H54 (cell line): ENCODE data around the gene DDX20.
"Not testable (repeated sequence)": the region's sequence is repeated elsewhere in the genome, so short reads cannot be mapped to it uniquely, and the experiment has no call there.

Experiments
- DNase-seq: peaks from one replicate; pipeline ENCODE4 v3.0.0; 2011; ENCODE audit warnings: low spot score, mixed read lengths; ENCODE audit not compliant: insufficient read length
- FAIRE-seq: peaks from 3 replicates; lab custom pipeline; 2011; peaks lifted over from hg19 to GRCh38; lab: Jason Lieb, UNC
- POLR2A ChIP-seq: IDR thresholded peaks from 2 replicates; pipeline ENCODE4 v1.6.1; 2011; ENCODE audit warnings: low read depth, mild to moderate bottlenecking, low read length

The DDX20 gene

DNA sequence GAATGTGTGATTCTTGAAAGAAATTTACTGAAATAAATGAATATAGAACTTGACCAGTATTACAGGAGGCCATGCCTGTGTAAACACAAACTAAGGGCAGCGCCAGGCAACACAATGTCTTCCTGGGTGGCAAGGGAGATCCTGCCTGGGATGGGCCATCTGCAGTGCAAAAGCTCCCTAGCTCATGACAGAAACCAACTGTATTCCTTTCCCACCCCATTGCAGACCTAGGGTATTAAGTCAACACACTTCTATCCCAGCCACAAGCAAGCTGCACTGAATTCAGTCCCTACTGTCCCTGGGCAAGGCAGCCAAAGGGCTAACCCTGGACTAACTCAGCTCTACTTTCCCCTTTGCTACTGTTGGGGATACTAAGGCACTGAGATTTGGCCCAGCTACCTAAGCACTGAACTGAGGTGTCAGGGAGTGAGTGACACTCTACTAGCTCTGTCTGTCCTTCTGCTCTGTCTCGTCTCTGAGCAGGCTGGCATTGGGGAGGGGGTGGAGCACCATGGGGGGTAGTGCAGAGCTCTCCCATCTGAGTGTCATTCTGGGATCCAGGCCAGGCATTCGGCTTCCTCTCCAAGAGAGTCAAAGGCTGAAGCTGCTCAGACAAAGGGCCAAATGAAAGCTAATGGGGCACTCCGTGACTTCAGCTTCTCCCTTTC, 19.0 kb upstream of the DDX20 start:
- FAIRE-seq (no peak), DNase-seq (no peak)
- no peak for TF ChIP-seq POLR2A

DNA sequence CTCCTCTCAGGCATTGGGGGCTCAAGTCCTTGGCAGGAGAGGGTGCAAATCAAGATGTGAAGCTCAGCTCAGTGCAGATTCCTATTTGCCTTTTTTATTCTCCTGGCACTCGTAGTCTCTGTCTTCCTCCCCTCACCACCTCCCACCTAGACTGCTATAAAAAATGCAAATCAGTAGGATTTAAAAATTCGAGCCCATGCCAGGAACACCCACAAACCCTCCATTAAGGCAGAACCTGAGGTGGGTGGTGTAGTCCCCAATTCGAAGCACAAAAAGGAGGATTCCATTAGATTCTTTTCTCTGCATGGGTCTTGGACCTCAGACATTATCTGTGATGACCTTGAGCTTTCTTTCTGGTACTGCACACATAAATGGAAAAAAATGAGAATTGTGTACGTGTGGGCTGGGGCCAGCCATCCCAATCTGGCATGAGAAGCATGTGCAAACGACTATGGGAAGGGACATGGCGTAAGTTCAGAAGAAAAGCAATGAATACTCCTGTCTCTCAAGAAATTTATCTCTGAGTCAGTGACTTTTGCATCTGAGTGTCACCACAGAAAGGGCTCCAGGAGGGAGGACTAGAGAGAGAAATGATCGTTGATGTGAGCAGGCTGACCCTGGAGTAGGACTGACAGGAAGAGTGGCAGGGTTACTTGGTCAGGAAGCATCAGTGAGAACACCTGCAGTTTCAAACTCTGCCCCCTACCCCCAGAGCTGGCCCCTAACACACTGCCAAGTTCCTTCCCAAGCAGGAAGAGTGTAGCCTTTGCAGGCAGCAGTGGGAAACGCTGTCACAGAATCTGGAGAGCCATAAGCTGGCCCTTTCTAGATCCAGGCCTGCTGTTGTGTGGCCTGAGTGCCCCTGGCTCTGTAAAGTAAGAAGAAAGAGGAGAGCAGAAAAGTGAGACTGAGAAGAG, 18.2 kb upstream of the DDX20 start:
- no peak for TF ChIP-seq POLR2A
- FAIRE-seq (no peak), DNase-seq (no peak)

DNA sequence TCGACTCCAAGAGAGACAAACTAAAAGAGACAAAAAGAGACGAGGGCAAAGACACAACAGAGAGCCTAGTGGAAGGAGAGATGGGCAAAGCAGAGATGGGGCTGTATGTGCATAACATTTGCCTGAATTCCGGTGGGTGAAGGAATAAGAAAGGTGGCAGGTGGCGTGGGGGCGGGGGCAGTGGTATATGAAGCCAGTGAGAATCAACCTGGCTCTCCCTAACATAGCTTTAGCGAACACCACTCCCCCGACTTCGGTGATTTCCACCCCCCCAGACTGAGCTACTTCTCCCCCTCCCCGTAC, 17.6 kb upstream of the DDX20 start:
- no peak for TF ChIP-seq POLR2A
- no peak for FAIRE-seq
- DNase-seq, result no peak

DNA sequence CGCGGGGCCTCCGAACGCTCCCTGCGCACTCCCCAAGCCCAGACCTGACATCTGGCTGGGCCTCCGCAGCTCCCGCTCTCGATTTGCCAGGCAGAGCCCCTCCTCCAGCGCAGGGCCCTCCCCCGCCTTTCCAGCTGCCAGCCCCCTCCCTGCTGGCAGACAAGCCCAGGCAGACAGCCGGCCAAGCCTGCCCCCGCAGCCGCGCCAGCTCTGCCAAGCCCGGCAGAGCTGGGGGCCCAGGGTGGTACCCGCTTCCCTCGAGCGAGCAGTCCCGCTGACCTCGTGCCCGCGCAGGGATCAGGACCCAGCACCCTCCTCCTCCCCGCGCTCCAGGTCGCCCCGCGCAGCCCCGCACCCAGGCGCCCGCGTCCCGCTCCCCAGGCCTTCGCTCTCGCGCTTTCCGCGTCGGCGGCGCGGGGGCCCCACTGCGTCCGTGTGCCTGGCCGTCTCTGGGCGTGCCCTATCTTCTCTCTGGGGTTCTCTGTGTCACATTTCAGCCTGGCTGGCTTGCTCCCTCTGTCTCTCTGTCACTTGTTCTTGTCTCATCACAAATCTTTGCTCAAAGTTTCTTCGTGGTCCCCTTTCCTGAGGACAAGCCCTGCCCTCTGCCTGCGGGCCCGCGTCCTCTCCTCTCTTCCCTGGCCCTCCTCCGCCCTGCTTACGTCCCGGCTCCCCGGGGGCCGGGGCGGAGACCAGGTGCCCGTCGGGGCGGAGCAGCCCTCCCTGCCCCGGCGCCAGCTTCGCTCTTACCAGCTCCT, 17.1 kb upstream of the DDX20 start:
- no peak for FAIRE-seq
- DNase-seq, result peak; percentile 71
- no peak for TF ChIP-seq POLR2A

DNA sequence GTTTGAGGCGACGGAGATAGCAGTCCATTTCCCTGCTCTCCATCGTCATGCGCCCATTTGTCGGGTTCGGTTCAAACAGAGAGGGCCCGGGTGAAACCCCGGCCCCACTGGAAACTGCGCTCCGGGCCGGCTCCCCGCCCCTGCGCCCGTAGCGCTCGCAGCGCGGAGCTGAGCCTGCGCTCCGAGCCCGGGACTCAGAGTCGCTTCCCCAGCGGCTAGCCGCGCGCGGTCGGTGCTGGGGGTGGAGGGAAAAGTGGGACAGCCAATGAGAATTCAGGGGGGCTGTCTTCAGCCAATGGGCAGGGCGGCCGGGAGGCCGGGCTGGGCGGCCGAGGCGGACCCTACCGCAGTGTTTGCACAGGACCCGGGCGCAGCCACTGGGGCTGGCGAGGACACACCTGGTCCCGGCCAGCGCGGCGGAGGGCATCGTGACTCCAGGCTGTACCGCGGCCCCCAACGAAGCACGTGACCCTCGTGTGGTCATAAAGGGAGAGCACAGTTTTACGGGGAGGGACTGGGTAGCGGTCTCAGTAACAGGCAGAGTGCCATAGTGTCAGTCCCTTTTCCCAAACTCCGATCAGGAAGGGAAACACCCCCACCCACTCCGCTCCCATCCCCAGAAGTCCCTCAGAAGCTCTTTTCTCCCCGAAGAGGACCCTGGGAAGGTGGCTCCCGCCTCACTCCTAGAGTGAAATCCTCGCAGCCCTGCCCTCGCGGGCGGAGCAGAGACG, 16.3 kb upstream of the DDX20 start, which contains the start of gene INKA2:
INKA2 (minus strand) TSS at position 202 of the 731 bp plus-strand sequence; CDS start at position 49, 153 bp downstream.
- peak; percentile 91 for DNase-seq
- no peak for FAIRE-seq
- 0 out of 2 replicates have a peak, but pooled peaks have one; percentile 15 for TF ChIP-seq POLR2A

DNA sequence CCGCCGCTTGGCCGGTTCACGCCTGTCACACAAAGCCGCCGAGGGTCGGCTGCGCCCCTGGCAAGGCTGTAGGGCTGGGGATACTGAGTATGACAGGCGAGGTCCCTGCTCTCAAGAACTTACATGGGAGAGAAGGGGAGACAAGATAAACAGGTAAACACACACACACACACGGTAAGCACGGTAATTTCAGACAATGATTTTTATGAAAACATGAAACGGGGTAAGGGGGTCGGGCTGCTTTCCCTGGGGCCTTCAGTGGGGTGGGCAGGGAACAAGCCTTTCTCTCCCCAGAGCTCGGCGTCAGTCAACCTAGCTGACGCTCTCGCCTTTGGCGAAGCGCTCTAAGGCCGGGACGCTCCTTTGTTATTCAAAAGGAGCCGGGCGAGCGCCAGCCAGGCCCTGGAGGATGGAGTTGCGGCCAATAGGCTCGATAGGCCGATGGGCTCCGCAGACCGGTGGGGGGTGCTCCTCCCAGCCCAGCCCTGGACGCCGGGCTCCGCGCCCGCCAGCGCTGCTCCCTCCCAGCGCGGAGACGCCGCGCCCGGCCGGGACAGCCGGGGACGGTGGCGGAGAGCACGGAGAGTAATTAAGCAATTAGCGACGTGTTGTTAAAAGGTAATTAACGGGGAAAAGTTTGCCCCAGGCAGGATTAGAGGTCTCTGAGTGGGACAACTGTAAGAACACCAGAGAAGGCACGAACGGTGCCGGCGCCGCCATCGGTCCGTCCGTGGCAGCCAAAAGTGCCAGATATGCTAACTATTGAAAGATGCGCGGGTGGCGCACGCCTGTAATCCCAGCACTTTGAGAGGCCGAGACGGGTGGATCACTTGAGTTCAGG, 15.6 kb upstream of the DDX20 start:
- DNase-seq (no peak), FAIRE-seq (no peak)
- no peak for TF ChIP-seq POLR2A

DNA sequence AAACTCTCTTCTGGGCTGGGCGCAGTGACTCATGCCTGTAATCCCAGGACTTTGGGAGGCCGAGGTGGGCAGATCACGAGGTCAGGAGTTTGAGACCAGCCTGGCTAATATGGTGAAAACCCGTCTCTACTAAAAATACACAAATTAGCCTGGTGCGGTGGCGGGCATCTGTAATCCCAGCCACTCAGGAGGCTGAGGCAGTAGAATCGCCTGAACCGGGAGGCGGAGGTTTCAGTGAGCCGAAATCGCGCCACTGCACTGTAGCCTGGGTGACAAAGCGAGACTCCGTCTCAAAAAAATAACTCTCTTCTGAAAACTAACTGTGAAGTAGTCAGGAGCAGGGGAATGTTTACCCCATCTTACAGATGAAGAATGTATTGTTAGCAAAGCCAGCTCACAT, 13.4 kb upstream of the DDX20 start:
- DNase-seq, FAIRE-seq: not testable (repeated sequence)

DNA sequence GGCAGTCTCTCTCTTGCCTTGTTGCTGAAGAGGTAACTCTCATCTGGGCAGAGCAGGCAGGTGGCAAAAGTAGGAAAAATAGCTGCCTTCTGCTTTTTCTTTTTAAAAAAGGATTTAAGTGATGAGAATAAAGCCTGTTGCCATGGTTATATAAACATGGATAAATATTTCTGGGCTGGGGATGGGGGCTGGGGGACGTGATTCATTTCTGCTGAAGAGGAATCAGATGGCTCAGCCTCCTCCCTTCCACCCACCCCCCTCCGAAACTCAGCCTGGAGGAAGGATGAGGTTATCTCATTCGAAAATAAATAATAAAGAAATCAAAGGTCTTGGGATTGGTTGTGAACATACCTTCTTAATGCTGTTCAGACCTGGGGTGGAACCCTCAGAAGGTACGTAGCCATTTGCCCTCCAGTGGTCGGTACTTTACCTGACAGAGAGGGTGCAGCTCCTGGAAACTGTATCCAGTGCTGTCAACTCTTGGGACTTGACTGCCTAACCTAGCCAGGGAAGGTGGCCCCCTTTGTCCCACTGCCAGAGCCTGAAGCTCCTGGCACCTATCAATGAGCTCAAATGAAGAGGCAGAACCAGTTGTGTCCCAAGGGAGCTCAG, 12.7 kb upstream of the DDX20 start:
- DNase-seq (no peak), FAIRE-seq (no peak)
- TF ChIP-seq POLR2A, result no peak

DNA sequence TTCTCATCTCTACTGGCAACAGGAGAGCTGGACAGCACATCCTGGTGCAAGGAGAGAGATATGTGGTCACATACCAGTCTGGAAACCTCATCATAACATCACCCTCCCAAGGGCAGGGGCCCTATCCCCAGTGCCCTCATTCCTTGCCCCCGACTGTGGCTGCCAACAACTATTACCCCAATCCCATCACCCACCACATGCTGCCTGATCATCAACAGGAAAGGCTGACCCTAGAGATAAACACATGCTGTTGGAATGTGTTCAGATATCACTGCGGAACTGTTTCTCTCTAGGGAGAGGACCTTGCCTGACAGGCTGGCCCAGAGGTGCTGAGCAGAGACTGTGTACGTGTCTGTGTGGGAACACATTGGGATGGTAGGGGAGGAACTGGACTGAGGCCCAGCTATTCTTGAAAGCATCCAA, 12.0 kb upstream of the DDX20 start:
- TF ChIP-seq POLR2A, result no peak
- no peak for DNase-seq
- FAIRE-seq, result no peak

DNA sequence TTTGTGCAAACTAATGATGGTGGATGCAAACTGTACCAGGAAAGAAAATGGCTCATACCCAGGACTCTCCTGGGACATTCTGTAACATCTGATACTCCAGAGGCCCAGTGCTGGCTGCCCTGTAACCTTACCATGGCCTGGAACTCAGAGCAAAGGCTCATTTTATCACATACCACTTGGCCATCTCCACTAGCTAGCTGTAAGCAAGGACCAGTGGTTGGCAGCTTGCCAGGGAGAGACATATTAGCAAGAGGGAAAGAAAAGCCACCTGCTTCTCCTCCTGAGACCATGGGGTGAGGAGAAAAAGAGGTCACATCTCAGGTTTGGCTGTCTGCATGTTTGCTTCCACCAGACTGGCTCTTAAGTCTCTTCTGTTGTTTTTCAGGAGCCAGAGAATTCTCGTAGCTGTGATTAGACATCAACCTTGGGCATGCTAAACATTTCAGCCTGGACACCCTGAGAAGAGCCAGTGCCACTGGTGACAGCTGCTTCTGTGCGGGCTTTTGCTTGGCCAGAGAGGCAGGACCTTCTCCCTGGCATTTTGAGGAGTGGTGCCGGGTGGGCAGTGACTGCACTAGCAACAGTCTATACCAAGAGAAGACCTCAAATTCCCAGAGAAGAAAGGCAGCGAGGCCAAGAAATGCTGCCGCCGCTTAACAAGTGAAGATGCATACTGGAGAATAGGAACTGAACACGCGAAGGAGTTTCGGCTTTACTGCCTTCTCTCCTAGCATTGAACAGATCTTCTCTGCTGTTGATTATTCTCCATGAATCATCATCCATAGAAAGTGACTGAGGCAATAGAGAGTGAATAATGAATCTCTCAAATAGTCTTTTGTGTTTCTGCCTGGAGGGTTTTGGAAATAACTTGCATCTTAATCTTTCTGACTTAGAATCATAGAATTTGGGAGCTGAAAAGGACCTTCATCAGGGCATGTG, 9.8 kb upstream of the DDX20 start:
- no peak for FAIRE-seq
- no peak for TF ChIP-seq POLR2A
- DNase-seq, result no peak

DNA sequence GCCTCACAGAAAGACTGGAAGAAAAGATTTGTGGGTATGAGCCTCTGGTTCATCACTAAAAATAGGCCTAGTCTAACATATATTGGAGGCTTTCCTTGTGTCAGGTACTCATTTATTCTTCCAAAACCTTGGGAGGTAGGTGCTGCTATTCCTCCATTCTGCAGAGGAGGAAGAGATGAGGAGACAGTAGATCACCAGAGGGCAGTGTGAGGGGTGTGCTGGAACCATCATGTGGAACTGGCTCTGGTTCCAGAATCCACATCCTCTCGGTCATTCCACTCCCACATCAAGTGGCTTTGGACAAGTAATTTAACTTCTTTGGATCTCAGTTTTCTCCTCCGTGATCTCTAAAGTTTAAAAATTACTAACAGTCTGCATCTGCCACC, 9.1 kb upstream of the DDX20 start:
- TF ChIP-seq POLR2A, result no peak
- FAIRE-seq (no peak), DNase-seq (no peak)
